ENCODE measurements around the gene PPP1R36.

DNA sequence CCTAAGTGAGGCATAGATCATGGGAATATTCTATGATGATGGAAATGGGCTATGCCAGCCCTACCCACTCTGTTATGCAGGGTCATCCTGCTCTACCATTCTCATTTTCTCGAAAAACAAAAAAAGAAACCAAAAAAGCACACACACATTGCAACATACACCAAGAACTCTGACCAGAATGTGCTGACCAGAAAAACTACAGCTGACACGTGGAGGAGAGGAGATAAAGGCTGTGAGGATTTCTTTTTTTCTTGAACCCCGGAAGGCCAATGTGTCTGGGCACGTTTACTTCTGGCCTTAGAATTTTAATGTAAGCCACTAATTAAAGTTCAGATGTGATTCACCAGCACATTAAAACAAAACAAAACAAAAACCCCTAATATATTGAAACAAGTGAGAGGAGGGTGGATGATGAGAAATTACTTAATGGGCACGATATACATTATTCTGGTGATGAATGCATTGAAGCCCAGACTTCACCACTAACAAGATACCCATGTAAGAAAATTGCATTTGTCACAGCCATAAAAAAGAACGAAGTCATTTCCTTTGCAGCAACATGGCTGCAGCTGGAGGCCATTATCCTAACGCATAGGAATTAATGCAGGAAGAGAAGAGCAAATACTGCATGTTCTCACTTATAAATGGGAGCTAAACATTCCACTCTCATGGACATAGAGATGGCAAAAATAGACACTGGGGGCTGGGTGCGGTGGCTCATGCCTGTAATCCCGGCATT lies 88.1 kb downstream of the PPP1R36 start:
- TF ChIP-seq, protein P1, sequence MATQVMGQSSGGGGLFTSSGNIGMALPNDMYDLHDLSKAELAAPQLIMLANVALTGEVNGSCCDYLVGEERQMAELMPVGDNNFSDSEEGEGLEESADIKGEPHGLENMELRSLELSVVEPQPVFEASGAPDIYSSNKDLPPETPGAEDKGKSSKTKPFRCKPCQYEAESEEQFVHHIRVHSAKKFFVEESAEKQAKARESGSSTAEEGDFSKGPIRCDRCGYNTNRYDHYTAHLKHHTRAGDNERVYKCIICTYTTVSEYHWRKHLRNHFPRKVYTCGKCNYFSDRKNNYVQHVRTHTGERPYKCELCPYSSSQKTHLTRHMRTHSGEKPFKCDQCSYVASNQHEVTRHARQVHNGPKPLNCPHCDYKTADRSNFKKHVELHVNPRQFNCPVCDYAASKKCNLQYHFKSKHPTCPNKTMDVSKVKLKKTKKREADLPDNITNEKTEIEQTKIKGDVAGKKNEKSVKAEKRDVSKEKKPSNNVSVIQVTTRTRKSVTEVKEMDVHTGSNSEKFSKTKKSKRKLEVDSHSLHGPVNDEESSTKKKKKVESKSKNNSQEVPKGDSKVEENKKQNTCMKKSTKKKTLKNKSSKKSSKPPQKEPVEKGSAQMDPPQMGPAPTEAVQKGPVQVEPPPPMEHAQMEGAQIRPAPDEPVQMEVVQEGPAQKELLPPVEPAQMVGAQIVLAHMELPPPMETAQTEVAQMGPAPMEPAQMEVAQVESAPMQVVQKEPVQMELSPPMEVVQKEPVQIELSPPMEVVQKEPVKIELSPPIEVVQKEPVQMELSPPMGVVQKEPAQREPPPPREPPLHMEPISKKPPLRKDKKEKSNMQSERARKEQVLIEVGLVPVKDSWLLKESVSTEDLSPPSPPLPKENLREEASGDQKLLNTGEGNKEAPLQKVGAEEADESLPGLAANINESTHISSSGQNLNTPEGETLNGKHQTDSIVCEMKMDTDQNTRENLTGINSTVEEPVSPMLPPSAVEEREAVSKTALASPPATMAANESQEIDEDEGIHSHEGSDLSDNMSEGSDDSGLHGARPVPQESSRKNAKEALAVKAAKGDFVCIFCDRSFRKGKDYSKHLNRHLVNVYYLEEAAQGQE (IDR thresholded peaks at IDR 0.05; ENCODE audit: insufficient read depth in 1 of 2, low read depth in 2 of 2, low read length in 2 of 2): no peak
- TF ChIP-seq POLR2AphosphoS5 (IDR thresholded peaks at IDR 0.05; ENCODE audit: low read depth, low read length): no peak
- no peak for TF ChIP-seq SIN3A (IDR thresholded peaks at IDR 0.05; ENCODE audit: borderline replicate concordance, insufficient read depth, low read length)
- TF ChIP-seq TAF1 (IDR thresholded peaks at IDR 0.05; ENCODE audit: borderline replicate concordance, insufficient read depth, low read length): no peak
